ENCODE measurements around the gene DDT. TPM values are rescaled to one million over a fixed set of nuclear protein-coding genes. Genes with fewer than 3 reads are reported as not detected.

DDT gene
- total RNA-seq, 3 donors from 2014 or later (not counting 1 experiment from before 2014, with no cell fraction given) = 60.2 to 64.3 (median 62.3) TPM

DNA sequence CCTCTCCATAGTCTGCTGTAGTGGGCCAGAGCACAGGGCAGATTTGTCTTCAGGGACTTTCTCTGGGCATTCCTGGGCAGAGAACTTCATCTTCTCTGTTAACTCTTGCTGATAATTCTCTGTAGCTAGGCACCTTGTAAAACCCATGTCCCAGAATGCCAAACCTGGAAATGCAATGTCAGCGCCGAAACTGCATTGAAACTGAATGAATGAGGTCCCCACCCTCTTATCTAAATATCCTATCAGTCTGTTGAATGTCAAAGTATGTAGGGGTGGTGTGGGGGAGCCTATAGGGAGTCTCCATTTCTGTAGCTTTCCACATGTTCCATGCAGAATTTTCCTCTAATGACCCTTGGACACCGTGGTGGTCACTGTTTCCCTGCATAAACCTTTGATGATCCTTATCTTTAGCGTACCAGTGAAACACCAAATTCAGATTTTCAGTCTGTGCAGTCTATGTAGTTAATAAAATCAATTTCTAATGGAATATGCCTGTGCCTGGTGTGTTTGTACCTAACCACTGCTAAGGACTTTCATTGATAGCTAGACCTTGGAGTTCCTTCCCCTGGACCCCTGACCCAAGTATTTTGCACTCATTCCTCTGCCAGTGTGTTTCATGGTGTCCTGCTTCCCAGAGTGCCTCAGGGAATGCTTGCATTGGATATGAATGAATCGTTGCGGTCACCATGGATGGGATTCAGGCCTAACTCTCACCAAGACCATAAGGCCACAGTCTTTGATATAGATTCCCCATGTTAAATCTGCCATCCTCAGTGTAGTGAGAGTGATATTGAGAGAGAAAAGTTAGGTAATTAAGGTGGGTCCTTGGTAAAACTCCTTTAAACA, 34.4 kb upstream of the DDT start:
- 87% methylated on average over 6 of the region's 6 CpGs for whole genome bisulfite sequencing (ENCODE audit: insufficient coverage)

DNA sequence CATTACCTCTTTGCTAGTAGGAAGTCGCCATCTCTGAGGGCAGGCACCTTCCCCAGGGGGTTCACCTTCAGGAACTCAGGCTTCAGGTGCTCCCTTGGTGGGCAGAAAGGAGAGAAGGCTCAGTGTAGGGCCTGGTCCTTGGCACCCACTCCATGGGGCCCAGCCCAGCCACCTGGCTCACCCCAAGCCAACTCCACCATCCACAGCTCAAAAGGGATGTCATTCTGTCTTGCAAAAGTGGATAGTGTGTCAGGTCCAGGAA, 33.7 kb upstream of the DDT start:
- Histone ChIP-seq H3K27me3 (ENCODE audit: control insufficient read depth, insufficient read depth, low read length) (peaks cover 3% of the 10 kb centered on the region), H3K27ac (ENCODE audit: low read length) (no peak overlapping the region), H3K4me3 (ENCODE audit: low read length) (no peak overlapping the region), H3K9me3 (ENCODE audit: control insufficient read depth, insufficient read depth, low read length) (no peaks in the 10 kb centered on the region), H3K36me3 (ENCODE audit: control insufficient read depth, insufficient read depth, low read length) (no peaks in the 10 kb centered on the region), H3K4me1 (ENCODE audit: control insufficient read depth, insufficient read depth, low read length) (peaks cover 13% of the 10 kb centered on the region)
- DNase-seq (no peak), ATAC-seq (no peak)
- no peak overlapping the region for H3K4me3 Mint-ChIP-seq
- H3K36me3 Mint-ChIP-seq = no peaks in the 10 kb centered on the region
- H3K27me3 Mint-ChIP-seq (ENCODE audit: low read depth in 2 of 2) = no peaks in the 10 kb centered on the region
- intact Hi-C loops (cut with micrococcal nuclease) = no loop called here
- no peak overlapping the region for H3K27ac Mint-ChIP-seq
- no peaks in the 10 kb centered on the region for H3K9me3 Mint-ChIP-seq
- peaks cover 13 to 19% of the 10 kb centered on the region in 2 donors for H3K4me1 Mint-ChIP-seq
- TF ChIP-seq, protein P1, sequence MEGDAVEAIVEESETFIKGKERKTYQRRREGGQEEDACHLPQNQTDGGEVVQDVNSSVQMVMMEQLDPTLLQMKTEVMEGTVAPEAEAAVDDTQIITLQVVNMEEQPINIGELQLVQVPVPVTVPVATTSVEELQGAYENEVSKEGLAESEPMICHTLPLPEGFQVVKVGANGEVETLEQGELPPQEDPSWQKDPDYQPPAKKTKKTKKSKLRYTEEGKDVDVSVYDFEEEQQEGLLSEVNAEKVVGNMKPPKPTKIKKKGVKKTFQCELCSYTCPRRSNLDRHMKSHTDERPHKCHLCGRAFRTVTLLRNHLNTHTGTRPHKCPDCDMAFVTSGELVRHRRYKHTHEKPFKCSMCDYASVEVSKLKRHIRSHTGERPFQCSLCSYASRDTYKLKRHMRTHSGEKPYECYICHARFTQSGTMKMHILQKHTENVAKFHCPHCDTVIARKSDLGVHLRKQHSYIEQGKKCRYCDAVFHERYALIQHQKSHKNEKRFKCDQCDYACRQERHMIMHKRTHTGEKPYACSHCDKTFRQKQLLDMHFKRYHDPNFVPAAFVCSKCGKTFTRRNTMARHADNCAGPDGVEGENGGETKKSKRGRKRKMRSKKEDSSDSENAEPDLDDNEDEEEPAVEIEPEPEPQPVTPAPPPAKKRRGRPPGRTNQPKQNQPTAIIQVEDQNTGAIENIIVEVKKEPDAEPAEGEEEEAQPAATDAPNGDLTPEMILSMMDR (IDR thresholded peaks at IDR 0.05) = no peak
- 74% methylated on average over 1 of the region's 1 CpG for WGBS (ENCODE audit: insufficient coverage)

More for the DNA sequence above, 34.4 kb upstream of the DDT start:
- Mint-ChIP-seq H3K36me3 (no peaks in the 10 kb centered on the region), H3K27ac (no peak overlapping the region), H3K9me3 (no peaks in the 10 kb centered on the region), H3K4me1 (peaks cover 14 to 24% of the 10 kb centered on the region in 2 donors), H3K27me3 (ENCODE audit: low read depth in 2 of 2) (no peaks in the 10 kb centered on the region), H3K4me3 (no peak overlapping the region)
- ATAC-seq (no peak), DNase-seq (no peak)
- Histone ChIP-seq H3K4me3 (ENCODE audit: low read length) (no peak overlapping the region), H3K9me3 (ENCODE audit: control insufficient read depth, insufficient read depth, low read length) (no peaks in the 10 kb centered on the region), H3K4me1 (ENCODE audit: control insufficient read depth, insufficient read depth, low read length) (peaks cover 13% of the 10 kb centered on the region), H3K36me3 (ENCODE audit: control insufficient read depth, insufficient read depth, low read length) (no peaks in the 10 kb centered on the region), H3K27ac (ENCODE audit: low read length) (no peak overlapping the region), H3K27me3 (ENCODE audit: control insufficient read depth, insufficient read depth, low read length) (peaks cover 1% of the 10 kb centered on the region)
- intact Hi-C loops (cut with micrococcal nuclease) = no loop called here
- TF ChIP-seq, protein P1 (IDR thresholded peaks at IDR 0.05) = no peak

DNA sequence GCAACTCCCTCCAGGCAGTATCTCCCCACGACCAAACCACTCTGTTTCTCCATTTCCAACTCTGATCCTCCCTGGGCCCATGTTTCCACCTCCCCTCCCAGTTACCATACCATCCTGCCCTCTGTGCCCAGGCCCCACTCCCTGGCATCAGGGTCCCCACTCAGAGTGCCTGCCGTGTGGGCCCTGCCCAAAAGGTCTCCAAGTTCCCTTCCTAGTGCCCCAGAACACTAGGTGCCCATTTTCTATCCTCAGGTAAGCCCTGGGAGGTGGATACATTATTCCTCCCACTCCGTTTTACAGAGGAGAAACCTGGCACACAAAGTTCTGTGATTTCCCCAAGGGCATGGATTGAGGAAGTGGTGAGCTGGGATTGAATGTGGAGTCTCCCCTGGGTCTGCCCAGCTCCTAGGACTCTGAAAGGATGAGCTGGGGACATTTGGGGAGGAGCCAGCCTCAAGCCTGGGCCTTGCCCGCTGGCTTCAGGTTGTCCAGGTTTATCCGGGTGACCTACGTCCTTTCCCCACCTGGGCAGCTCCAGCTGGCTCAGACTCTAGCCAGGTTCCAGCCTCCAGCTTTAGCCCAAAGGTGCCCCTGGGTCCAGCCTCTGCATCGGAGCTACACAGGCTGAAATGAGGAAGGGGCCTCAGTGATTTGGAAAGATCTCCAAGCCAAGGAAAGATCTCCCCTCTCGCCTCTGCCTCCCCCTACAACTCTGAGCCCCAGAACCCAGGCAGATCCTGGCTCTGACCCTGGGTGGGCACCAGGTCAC, 33.2 kb upstream of the DDT start:
- Histone ChIP-seq H3K4me1 (ENCODE audit: control insufficient read depth, insufficient read depth, low read length) (peaks cover 13% of the 10 kb centered on the region), H3K4me3 (ENCODE audit: low read length) (no peak overlapping the region), H3K27ac (ENCODE audit: low read length) (no peak overlapping the region), H3K9me3 (ENCODE audit: control insufficient read depth, insufficient read depth, low read length) (no peaks in the 10 kb centered on the region), H3K27me3 (ENCODE audit: control insufficient read depth, insufficient read depth, low read length) (peaks cover 3% of the 10 kb centered on the region), H3K36me3 (ENCODE audit: control insufficient read depth, insufficient read depth, low read length) (no peaks in the 10 kb centered on the region)
- no peak overlapping the region for H3K4me3 Mint-ChIP-seq
- WGBS (ENCODE audit: insufficient coverage) = 84% methylated on average over 8 of the region's 8 CpGs
- no peak overlapping the region for H3K27ac Mint-ChIP-seq
- intact Hi-C loops (cut with micrococcal nuclease) = no loop called here
- TF ChIP-seq, protein P1 (IDR thresholded peaks at IDR 0.05) = no peak
- no peaks in the 10 kb centered on the region for H3K9me3 Mint-ChIP-seq
- H3K27me3 Mint-ChIP-seq (ENCODE audit: low read depth in 2 of 2) = no peaks in the 10 kb centered on the region
- DNase-seq = no peak
- H3K4me1 Mint-ChIP-seq = peaks cover 13 to 19% of the 10 kb centered on the region in 2 donors
- H3K36me3 Mint-ChIP-seq = no peaks in the 10 kb centered on the region
- ATAC-seq = no peak

All from natural killer cell (primary cell).